RKO (cell line): Measurements from ENCODE around the gene GHRH.

Experiments
- DNase-seq: peaks from one replicate; pipeline ENCODE4 v3.0.0-alpha.2; 2016; ENCODE audit warnings: low spot score

Gene GHRH

GRCh38 chr20:37261714-37262113 lies at the start of gene GHRH:
Gene GHRH (minus strand): TSS chr20:37261814. CDS start chr20:37256889, 4,925 bp downstream.
- DNase-seq = no peak

GRCh38 chr20:37310951-37311350 lies 49.3 kb upstream of the GHRH start:
- no peak for DNase-seq

GRCh38 chr20:37309936-37310590 lies 48.4 kb upstream of the GHRH start:
- DNase-seq = no peak

GRCh38 chr20:37309290-37309689 lies 47.7 kb upstream of the GHRH start:
- DNase-seq = no peak

GRCh38 chr20:37308086-37309050 lies 46.8 kb upstream of the GHRH start:
- DNase-seq = no peak

GRCh38 chr20:37305839-37306238 lies 44.2 kb upstream of the GHRH start:
- DNase-seq = no peak

GRCh38 chr20:37305079-37305478 lies 43.5 kb upstream of the GHRH start:
- no peak for DNase-seq

- no peak for DNase-seq
These were observed 42.0 kb upstream of the GHRH start for GRCh38 chr20:37303637-37304036.

- no peak for DNase-seq
These were observed 41.4 kb upstream of the GHRH start for GRCh38 chr20:37302981-37303380.

- DNase-seq = no peak
These were observed 39.9 kb upstream of the GHRH start for GRCh38 chr20:37301558-37301957.

GRCh38 chr20:37301120-37301519 lies 39.5 kb upstream of the GHRH start:
- no peak for DNase-seq

- DNase-seq = no peak
These were observed 38.3 kb upstream of the GHRH start for GRCh38 chr20:37299718-37300528.

- DNase-seq = peak; percentile 27
These were observed 36.8 kb upstream of the GHRH start for GRCh38 chr20:37298190-37298939.

GRCh38 chr20:37297066-37297736 lies 35.6 kb upstream of the GHRH start:
- DNase-seq = no peak

- DNase-seq = no peak
These were observed 34.8 kb upstream of the GHRH start for GRCh38 chr20:37296371-37296770.

- DNase-seq = no peak
These were observed 34.0 kb upstream of the GHRH start for GRCh38 chr20:37295595-37295994.

- peak; percentile 99 for DNase-seq
These were observed 33.4 kb upstream of the GHRH start for GRCh38 chr20:37295001-37295400.

- DNase-seq = peak; percentile 85
These were observed 32.8 kb upstream of the GHRH start for GRCh38 chr20:37294262-37294981.

GRCh38 chr20:37293301-37293943 lies 31.8 kb upstream of the GHRH start:
- no peak for DNase-seq

- no peak for DNase-seq
These were observed 30.1 kb upstream of the GHRH start for GRCh38 chr20:37291724-37292126.
